ENCODE data around the gene MRPL38. TPM values are rescaled to one million over a fixed set of nuclear protein-coding genes. Genes with fewer than 3 reads are reported as not detected.

MRPL38 gene
- polyA plus RNA-seq (2013, experiment 1 of 2) = 67.5 TPM
- 68.9 TPM for polyA plus RNA-seq (2013, experiment 2 of 2)

DNA sequence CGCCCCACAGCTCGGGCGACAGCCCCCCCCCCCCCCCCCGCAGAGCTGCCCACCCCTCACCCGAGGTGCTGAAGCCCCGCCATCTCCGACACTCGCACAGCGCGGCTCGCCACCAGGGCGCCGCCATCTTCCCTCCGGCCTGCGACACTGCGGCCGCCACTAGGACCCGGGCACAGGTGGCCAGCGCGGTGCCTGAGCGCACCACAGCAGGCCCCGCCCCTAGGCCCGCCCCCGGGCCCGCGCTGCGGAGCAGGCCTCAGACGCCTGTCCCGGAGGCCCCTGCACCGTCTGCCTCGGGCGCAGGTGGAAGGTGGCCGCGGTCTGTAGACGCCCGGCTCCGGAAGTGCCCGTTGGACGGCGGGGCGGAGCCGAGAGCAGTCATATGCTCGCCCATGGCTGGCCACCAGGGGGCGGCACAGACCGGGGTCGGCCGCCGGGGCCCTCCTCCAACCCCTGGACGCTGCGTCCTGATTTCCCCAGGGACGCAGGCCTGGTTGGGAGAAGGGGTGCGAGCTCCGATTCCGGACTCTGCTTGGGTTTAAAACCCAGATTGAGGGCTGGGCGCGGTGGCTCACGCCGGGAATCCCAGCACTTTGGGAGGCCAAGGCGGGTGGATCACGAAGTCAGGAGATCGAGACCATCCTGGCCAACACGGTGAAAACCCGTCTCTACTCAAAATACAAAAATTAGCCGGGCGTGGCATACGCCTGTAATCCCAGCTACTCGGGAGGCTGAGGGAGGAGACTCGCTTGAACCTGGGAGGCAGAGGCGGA lies at the start of gene MRPL38:
Gene MRPL38, minus strand, starts transcription at position 136 of the 773 bp plus-strand sequence. Its CDS starts 9 bp downstream, at position 127.
- Histone ChIP-seq H3K79me2 (ENCODE audit: control insufficient read depth, insufficient read depth, low read length) (peaks cover 5% of the 10 kb centered on the region), H3K4me2 (ENCODE audit: low read length) (peak within 1 kb of the TSS; percentile 89), H2BK5ac (ENCODE audit: low read length) (no peak within 1 kb of the TSS), H3K27me3 (ENCODE audit: insufficient read depth, low read length, poor library complexity) (no peaks in the 10 kb centered on the region), H3K36me3 (ENCODE audit: control insufficient read depth, insufficient read depth, low read length) (peaks cover 9% of the 10 kb centered on the region), H3K27ac (ENCODE audit: low read depth, low read length) (peak within 1 kb of the TSS; percentile 77), H4K8ac (ENCODE audit: low read depth, low read length) (no peak within 1 kb of the TSS), H3K18ac (ENCODE audit: low read length) (peak within 1 kb of the TSS; percentile 65), H3K9ac (ENCODE audit: low read length) (peak within 1 kb of the TSS; percentile 83), H2BK15ac (replicated peaks; ENCODE audit: low read depth) (no peak within 1 kb of the TSS), H3K4ac (ENCODE audit: low read depth, low read length) (peak within 1 kb of the TSS; percentile 64), H2BK120ac (ENCODE audit: low read depth, low read length) (no peak within 1 kb of the TSS), H3K23ac (ENCODE audit: low read length) (no peak within 1 kb of the TSS), H3K4me3 (ENCODE audit: low read length) (peak within 1 kb of the TSS; percentile 95), H3K79me1 (ENCODE audit: low read length) (peaks cover 2% of the 10 kb centered on the region), H3K4me1 (ENCODE audit: control insufficient read depth, low read depth, low read length) (no peaks in the 10 kb centered on the region), H3K56ac (ENCODE audit: low read length) (peak within 1 kb of the TSS; percentile 98), H2AK5ac (ENCODE audit: low read length) (no peak within 1 kb of the TSS), H4K5ac (ENCODE audit: low read length) (no peak within 1 kb of the TSS)
- no CpG with 5 or more reads among the region's 69 CpGs for WGBS (ENCODE audit: extremely low coverage, insufficient coverage, low lambda C conversion rate)
- DNase-seq = peak; percentile 98

DNA sequence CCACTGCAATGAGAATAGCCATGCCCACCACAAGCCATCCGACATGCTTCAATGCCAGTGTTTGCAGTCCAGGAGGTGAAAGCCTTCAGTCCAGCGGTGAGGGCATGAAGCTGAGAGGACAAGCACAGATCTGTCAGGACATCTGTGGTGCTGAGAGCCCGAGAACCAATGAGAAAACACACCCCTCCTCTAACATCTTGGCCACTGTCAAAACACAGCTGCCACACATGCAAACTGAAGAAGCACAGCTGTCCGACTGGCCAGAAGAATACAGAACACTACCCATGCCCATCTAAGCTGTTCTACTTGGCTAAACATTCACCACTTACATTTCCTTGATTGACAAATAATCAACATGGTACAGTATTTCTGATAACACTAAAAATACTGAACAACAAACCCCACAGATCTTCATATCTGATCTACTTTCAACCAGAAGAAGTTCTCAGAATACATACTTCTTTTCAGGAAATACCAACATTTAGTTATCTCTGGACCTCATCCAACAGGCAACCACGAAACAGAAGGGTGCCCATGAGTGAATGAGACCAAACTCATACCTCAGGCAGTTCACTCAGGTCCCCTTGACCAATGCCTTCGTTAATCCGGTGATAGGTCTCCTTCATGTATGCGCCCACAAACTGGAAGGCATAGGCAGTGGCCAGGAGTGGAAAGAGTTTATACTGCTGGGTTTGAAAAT lies 46.3 kb upstream of the MRPL38 start:
- DNase-seq = no peak
- Histone ChIP-seq H3K4me2 (ENCODE audit: low read length) (no peak overlapping the region), H3K27me3 (ENCODE audit: insufficient read depth, low read length, poor library complexity) (no peaks in the 10 kb centered on the region), H3K56ac (ENCODE audit: low read length) (no peak overlapping the region), H2BK15ac (replicated peaks; ENCODE audit: low read depth) (no peak overlapping the region), H3K4me3 (ENCODE audit: low read length) (no peak overlapping the region), H2BK5ac (ENCODE audit: low read length) (no peak overlapping the region), H4K5ac (ENCODE audit: low read length) (no peak overlapping the region), H3K79me1 (ENCODE audit: low read length) (no peaks in the 10 kb centered on the region), H3K4me1 (ENCODE audit: control insufficient read depth, low read depth, low read length) (no peaks in the 10 kb centered on the region), H3K79me2 (ENCODE audit: control insufficient read depth, insufficient read depth, low read length) (no peaks in the 10 kb centered on the region), H3K23ac (ENCODE audit: low read length) (no peak overlapping the region), H3K18ac (ENCODE audit: low read length) (no peak overlapping the region), H3K4ac (ENCODE audit: low read depth, low read length) (no peak overlapping the region), H3K36me3 (ENCODE audit: control insufficient read depth, insufficient read depth, low read length) (peaks cover 19% of the 10 kb centered on the region), H2BK120ac (ENCODE audit: low read depth, low read length) (no peak overlapping the region), H3K9ac (ENCODE audit: low read length) (no peak overlapping the region), H2AK5ac (ENCODE audit: low read length) (no peak overlapping the region), H4K8ac (ENCODE audit: low read depth, low read length) (no peak overlapping the region), H3K27ac (ENCODE audit: low read depth, low read length) (no peak overlapping the region)
- WGBS (ENCODE audit: extremely low coverage, insufficient coverage, low lambda C conversion rate) = no CpG with 5 or more reads among the region's 8 CpGs

DNA sequence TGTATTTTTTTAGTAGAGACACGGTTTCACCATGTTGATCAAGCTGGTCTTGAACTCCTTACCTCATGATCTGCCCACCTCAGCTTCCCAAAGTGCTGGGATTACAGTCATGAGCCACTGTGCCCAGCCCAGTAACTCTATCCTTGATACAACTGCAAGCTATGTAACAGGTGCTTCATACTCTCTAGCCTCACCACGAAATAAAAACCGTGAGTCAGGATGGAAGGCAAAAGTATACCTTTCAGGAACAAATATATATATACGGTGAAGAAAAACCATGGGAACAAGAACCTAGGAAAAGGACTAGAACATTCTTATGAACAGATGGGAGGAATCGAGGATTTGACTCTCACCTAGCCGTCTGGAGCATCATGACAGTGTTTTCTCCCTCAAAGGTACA lies 45.7 kb upstream of the MRPL38 start:
- H3K23ac ChIP-seq (ENCODE audit: low read length) = no peak overlapping the region
- H3K18ac ChIP-seq (ENCODE audit: low read length) = no peak overlapping the region
- WGBS (ENCODE audit: extremely low coverage, insufficient coverage, low lambda C conversion rate) = no CpG with 5 or more reads among the region's 6 CpGs
- no peak overlapping the region for H4K5ac ChIP-seq (ENCODE audit: low read length)
- H3K4me3 ChIP-seq (ENCODE audit: low read length) = no peak overlapping the region
- H3K4ac ChIP-seq (ENCODE audit: low read depth, low read length) = no peak overlapping the region
- no peak overlapping the region for H2BK120ac ChIP-seq (ENCODE audit: low read depth, low read length)
- H3K27ac ChIP-seq (ENCODE audit: low read depth, low read length) = no peak overlapping the region
- H3K56ac ChIP-seq (ENCODE audit: low read length) = no peak overlapping the region
- no peaks in the 10 kb centered on the region for H3K79me1 ChIP-seq (ENCODE audit: low read length)
- H2AK5ac ChIP-seq (ENCODE audit: low read length) = no peak overlapping the region
- H3K27me3 ChIP-seq (ENCODE audit: insufficient read depth, low read length, poor library complexity) = no peaks in the 10 kb centered on the region
- H2BK5ac ChIP-seq (ENCODE audit: low read length) = no peak overlapping the region
- no peaks in the 10 kb centered on the region for H3K79me2 ChIP-seq (ENCODE audit: control insufficient read depth, insufficient read depth, low read length)
- H3K4me1 ChIP-seq (ENCODE audit: control insufficient read depth, low read depth, low read length) = no peaks in the 10 kb centered on the region
- H2BK15ac ChIP-seq (replicated peaks; ENCODE audit: low read depth) = no peak overlapping the region
- DNase-seq = no peak
- H3K4me2 ChIP-seq (ENCODE audit: low read length) = no peak overlapping the region
- H3K9ac ChIP-seq (ENCODE audit: low read length) = no peak overlapping the region
- no peak overlapping the region for H4K8ac ChIP-seq (ENCODE audit: low read depth, low read length)
- peaks cover 21% of the 10 kb centered on the region for H3K36me3 ChIP-seq (ENCODE audit: control insufficient read depth, insufficient read depth, low read length)

DNA sequence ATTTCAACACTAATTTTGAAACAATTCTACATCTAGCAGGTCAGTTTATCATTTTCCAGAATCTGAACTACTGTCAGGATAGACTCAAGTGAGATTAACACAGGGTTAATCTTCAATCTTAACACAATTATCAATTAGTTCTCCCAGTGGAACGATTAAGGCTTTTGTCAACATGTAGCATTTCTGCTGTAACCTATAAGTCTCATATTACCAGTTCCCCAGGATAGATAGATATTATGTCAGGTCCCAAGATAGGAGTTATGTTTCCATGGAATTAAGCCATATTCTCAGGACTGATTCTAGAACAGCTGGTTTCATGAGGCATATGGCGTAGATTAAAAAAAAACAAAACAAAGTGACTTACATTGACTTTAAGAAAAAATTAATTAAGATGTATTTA lies 40.5 kb upstream of the MRPL38 start:
- Histone ChIP-seq H3K79me1 (ENCODE audit: low read length) (no peaks in the 10 kb centered on the region), H3K4me1 (ENCODE audit: control insufficient read depth, low read depth, low read length) (peaks cover 5% of the 10 kb centered on the region), H4K8ac (ENCODE audit: low read depth, low read length) (no peak overlapping the region), H2AK5ac (ENCODE audit: low read length) (no peak overlapping the region), H2BK15ac (replicated peaks; ENCODE audit: low read depth) (no peak overlapping the region), H3K27ac (ENCODE audit: low read depth, low read length) (no peak overlapping the region), H4K5ac (ENCODE audit: low read length) (no peak overlapping the region), H2BK120ac (ENCODE audit: low read depth, low read length) (no peak overlapping the region), H3K18ac (ENCODE audit: low read length) (no peak overlapping the region), H3K23ac (ENCODE audit: low read length) (no peak overlapping the region), H3K56ac (ENCODE audit: low read length) (no peak overlapping the region), H3K9ac (ENCODE audit: low read length) (no peak overlapping the region), H3K4me3 (ENCODE audit: low read length) (no peak overlapping the region), H3K36me3 (ENCODE audit: control insufficient read depth, insufficient read depth, low read length) (peaks cover 8% of the 10 kb centered on the region), H2BK5ac (ENCODE audit: low read length) (no peak overlapping the region), H3K4ac (ENCODE audit: low read depth, low read length) (no peak overlapping the region), H3K27me3 (ENCODE audit: insufficient read depth, low read length, poor library complexity) (no peaks in the 10 kb centered on the region), H3K4me2 (ENCODE audit: low read length) (no peak overlapping the region), H3K79me2 (ENCODE audit: control insufficient read depth, insufficient read depth, low read length) (no peaks in the 10 kb centered on the region)
- WGBS (ENCODE audit: extremely low coverage, insufficient coverage, low lambda C conversion rate) = no CpG with 5 or more reads among the region's 2 CpGs
- no peak for DNase-seq

DNA sequence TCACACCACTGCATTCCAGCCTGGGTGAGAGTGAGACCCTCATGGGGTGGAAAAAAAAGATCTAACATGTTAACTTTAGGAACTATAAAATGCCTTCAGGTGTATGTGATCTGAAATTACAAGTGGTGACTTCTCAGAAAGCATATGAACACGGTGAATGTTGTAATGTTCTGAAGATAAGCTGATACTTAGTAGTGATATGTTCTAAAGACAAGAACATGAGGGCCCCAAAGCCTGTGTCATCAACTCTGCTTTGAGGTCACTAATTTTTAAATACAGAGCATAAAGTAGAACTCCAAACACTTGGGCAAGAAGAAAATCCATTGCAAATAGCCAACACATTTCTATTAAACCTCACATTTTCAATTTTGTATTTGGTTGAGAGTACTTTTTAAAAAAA lies 38.8 kb upstream of the MRPL38 start:
- Histone ChIP-seq H3K79me1 (ENCODE audit: low read length) (no peaks in the 10 kb centered on the region), H3K9ac (ENCODE audit: low read length) (no peak overlapping the region), H3K36me3 (ENCODE audit: control insufficient read depth, insufficient read depth, low read length) (peaks cover 6% of the 10 kb centered on the region), H2AK5ac (ENCODE audit: low read length) (no peak overlapping the region), H3K27me3 (ENCODE audit: insufficient read depth, low read length, poor library complexity) (no peaks in the 10 kb centered on the region), H3K27ac (ENCODE audit: low read depth, low read length) (no peak overlapping the region), H2BK5ac (ENCODE audit: low read length) (no peak overlapping the region), H4K5ac (ENCODE audit: low read length) (no peak overlapping the region), H4K8ac (ENCODE audit: low read depth, low read length) (no peak overlapping the region), H3K4ac (ENCODE audit: low read depth, low read length) (no peak overlapping the region), H3K4me3 (ENCODE audit: low read length) (no peak overlapping the region), H2BK120ac (ENCODE audit: low read depth, low read length) (no peak overlapping the region), H3K18ac (ENCODE audit: low read length) (no peak overlapping the region), H3K4me2 (ENCODE audit: low read length) (no peak overlapping the region), H2BK15ac (replicated peaks; ENCODE audit: low read depth) (no peak overlapping the region), H3K4me1 (ENCODE audit: control insufficient read depth, low read depth, low read length) (peaks cover 5% of the 10 kb centered on the region), H3K56ac (ENCODE audit: low read length) (no peak overlapping the region), H3K23ac (ENCODE audit: low read length) (no peak overlapping the region), H3K79me2 (ENCODE audit: control insufficient read depth, insufficient read depth, low read length) (no peaks in the 10 kb centered on the region)
- whole genome bisulfite sequencing (ENCODE audit: extremely low coverage, insufficient coverage, low lambda C conversion rate) = no CpG with 5 or more reads among the region's 1 CpG
- no peak for DNase-seq
